Activated CD4-positive, CD25-positive, alpha-beta regulatory T cell (primary cell): Measurements from ENCODE around the gene FOS.
"Not testable (repeated sequence)": the region's sequence is repeated elsewhere in the genome, so short reads cannot be mapped to it uniquely, and the experiment has no call there.

Experiments used
- DNase-seq, 4 experiments: peaks; one replicate each; lab custom pipeline; 2025; lab: John Stamatoyannopoulos, UW

Gene FOS

DNA sequence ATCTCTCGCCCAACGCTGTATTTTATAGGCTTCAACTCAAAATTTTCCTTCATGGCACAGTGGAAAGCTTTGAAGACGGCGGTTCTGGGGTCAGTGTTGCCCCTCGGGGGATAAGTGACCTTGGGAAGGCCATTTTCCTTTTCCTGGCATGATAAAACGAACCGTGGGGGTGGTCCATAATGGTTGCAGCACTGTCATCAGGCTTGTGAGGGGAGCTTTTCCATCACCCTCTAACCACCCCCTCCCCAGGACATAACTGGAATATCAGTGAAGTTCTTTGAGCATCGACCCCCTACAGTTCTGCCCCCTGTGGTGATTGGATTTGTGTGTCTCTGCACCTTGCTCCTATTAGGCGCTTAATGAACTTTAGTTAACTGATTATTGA lies 16.0 kb downstream of the FOS start:
- DNase-seq = no peak

DNA sequence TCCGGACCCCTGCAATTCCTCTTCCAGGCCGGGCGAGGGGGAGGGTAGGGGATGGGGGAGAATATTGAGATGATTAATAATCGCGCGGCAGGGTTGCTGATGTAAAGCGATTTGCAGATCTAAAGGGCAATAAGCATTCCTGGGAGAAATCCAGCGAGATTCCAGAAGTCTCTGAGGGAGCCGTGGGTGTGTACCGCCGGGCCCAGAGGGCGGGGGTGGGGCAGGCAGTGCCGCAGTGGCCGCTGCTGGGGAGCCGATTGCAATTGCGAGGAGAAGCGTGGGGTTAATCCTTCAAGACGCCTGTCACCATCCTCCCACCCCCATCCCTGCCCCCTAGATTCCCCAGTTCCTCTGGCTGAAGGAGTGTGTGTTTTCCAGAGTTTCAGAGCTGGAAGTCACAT lies 16.4 kb downstream of the FOS start:
- no peak for DNase-seq

DNA sequence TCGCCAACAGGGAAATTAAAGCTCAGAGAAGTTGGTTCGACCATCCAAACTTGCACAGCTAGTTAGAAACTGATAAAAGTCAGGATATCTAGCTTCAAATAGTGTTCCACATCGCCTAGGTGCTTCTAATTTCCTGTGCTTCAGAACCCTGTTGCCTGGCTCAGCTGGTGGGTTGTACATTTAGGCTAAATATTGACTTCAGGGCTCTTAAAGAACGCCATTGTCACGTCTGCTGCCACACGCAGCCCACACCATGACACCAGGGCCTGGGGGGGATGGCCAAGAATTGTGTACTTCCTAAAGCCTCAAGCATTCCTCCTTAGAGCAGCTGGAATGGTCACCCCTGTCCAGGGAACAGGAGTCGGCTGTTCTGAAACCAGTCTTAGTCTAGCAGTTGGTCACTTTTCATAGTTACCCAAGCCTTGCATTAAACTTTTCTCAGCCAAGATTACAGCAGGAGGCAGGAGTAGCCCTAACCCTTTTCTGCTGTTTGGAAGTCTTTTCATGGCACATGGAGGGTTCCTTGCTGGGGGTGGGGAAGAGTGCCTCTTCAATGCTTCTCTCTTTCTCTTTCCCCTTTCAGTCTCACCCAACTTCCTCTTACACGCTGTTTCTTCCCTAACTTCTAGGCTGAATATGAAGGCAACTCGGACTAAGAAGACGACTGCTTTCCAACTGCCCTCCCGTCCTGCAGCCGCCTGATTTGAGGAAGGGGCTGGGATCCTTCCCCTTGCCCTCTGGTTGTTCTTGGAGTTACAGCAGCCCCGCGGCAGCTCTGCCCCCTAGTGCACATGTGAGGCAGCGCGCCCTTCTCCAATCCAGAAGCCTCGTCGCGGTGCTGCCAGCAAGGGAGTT lies 17.1 kb downstream of the FOS start:
- peak; percentile 46 to 68 (median 58) for DNase-seq

DNA sequence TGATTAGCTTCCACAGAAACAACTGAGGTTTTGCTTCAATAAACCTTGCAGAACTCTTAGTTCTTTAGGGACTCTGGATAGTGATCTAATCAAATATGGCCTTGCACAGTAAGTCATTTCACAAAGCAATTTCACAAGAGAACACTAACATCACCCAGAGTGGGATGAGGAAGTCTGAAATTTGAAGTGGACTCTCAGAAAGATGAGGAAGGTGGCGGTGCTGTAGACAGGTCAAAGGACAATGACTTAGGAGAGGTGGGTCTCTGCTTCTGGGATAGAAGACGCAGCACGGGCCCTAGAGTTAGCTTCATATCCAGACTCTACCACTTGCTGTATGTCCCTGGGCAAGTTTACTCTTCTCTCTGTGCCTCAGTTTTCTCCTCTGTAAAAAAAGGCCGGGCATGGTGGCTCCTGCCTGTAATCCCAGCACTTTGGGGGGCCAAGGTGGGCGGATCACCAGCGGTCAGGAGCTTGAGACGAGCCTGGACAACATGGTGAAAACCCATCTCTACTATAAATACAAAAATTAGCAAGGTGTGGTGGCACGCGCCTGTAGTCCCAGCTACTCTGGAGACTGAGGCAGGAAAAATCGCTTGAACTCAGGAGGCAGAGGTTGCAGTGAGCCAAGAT lies 18.9 kb downstream of the FOS start:
- DNase-seq = no peak

DNA sequence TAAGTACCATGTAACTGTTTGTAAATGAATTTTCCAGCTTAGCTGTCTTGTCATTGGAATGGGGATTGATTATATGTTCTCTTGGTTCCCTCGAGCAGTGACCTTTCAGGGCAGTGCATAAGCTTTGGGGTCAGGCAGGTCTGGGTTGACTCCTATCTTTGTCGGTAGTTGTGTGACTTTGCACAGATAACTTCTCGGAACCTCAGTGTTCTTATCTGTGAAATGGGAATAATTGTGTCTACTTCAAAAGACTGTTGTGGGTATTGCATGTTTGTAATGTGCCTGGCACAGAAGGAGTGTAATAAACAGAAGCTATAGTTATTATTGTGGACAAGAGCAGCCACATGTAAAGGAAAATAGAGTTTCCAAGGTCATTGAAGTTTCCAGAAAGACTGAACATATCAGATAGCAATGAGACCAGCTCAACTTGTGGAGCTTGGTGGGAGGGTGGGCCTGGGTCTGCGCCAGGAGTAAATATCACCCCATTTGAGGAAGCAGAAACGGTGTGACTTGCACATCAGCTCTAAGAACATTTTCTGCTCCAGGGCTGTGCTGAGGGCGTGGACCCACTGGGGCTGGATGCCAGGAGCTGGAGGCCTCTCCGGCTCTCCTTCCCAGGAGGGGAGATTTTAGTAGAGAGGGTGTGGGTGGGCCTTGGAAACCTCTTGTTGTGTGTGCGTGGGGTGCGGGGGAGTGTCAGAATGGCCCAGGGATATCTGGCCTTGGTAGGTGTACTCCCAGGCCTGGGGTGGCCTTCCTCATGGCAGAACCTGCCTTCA lies 19.7 kb downstream of the FOS start:
- no peak for DNase-seq

DNA sequence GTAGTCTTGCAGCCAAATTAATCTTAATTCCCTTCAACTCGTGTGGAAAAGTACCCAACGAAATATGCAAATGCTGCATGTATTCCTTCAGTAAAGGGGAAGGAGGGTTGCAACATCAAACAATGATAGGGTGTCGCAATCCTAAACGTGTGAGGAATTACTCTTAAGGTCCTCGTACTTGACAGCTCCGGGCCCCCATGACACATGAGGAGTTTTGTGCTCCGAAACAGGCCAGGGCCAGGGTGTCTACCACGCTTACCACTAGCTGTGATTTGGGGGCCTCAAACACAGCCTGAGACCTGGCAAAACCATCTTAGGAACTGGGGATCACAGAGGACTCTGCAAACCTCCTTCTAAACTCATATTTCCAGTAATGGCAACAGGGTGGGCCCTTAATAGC lies 20.4 kb downstream of the FOS start:
- no peak for DNase-seq

DNA sequence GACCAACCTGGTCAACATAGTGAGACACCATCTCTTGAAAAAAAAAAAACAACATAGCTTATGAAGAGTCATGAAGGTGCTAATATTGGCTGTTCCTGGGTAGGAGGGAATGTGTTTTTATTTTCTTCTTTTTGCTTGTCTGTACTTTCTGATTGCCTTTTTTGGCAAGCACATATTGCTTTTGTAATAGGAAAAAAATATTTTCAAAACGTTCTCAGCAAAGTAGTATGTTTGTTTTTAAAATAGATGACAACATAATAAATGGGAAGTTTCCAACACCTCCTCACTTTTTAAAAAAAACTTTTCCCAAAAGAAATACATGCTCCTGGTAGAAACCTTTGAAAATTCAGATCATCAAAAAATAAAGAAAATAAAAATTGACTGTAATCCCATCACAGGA lies 20.9 kb downstream of the FOS start:
- no peak for DNase-seq

DNA sequence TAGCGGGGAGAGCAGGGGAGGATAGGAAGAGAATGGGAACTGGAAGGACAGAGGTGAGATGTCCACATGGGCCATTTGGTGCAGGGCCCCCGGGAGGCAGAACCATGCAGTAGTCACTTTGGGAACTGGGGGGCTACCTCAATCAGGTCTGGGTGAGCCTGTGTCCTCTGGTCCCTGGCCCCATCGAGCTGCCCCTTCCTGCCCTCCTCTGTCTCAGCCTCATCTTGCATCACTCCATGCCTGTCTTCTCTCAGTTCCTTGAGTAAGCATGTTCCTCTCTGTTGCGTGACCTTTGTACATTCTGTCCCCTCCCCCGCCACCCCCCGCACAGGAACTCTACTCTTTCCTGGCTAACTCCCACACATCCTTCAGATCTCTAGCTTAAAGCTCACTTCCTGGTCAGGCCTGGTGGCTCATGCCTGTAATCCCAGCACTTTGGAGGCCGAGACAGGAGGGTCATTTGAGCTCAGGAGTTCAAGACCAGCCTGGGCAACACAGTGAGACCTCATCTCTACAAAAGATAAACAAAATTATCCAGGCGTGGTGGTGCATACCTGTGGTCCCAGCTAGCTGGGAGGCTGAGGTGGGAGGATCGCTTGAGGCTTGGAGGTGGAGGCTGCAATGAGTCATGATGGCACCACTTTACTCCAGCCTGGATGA lies 23.2 kb downstream of the FOS start:
- DNase-seq = no peak

DNA sequence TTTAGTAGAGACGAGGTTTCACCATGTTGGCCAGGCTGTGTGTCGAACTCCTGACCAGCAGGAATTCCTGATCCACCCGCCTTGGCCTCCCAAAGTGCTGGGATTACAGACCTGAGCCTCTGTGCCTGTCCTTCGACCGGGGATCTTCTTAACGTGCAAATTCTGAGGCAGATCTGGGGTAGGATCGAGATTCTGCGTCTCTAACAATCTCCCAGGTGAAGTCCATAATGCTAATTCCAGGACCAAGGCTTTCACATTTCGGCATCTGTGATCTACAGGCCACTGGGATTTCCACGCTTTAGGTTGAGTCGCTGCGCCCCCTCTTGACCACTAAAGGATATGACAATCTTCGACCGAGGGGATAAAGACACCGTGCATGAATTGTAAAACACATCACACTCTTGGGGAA lies 24.8 kb downstream of the FOS start:
- peak in 3 of 4 experiments; percentile 21 to 26 (median 24) for DNase-seq

DNA sequence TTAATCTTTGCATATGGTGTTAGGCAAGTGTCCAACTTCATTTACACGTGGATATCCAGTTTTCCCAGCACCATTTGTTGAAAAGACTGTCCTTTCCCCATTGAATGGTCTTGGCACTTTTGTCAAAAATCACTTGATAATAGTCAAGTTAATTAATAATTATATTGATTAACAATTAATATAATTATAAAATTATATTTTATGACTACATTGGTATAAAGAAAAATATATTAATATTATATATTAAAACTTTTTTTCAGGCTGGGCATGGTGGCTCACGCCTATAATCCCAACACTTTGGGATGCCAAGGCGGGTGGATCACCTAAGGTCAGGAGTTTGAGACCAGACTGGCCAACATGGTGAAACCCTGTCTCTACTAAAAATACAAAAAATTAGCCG lies 27.8 kb downstream of the FOS start:
- DNase-seq = not testable (repeated sequence)

DNA sequence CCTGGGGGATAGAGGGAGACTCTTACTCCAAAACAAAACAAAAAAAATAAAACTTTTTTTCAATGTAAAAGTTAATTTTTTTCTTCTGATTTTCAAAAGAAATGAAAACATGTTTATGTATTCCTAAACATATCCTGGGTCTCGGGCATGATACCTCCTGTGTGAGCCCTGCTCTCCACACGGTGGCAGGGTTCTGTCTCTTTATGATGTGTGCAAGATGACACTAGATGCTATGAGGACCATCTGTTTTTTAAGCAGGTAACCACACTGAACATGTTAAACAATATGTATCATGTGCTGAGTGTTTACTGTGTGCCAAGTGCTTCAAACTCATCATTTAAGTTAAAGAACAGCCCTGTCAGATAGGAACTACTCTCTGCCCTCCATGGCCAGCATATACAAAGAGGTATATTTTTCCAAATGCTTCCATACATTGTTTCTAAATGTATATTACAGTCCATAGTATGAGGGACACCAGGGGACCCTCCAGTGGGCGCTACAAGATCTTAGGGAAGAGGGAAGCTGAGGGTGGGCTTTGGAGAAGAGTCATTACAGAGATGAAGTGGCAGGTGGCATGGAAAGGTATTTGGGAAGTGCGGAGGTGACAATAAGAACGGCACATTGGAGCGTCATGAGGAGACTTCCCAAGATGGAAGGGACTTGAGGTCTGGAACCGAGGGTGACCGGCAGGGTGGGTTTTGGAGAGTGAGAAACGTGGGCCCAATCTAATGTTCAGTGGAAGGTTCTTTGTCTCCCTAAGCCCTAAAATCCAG lies 28.5 kb downstream of the FOS start:
- no peak for DNase-seq

DNA sequence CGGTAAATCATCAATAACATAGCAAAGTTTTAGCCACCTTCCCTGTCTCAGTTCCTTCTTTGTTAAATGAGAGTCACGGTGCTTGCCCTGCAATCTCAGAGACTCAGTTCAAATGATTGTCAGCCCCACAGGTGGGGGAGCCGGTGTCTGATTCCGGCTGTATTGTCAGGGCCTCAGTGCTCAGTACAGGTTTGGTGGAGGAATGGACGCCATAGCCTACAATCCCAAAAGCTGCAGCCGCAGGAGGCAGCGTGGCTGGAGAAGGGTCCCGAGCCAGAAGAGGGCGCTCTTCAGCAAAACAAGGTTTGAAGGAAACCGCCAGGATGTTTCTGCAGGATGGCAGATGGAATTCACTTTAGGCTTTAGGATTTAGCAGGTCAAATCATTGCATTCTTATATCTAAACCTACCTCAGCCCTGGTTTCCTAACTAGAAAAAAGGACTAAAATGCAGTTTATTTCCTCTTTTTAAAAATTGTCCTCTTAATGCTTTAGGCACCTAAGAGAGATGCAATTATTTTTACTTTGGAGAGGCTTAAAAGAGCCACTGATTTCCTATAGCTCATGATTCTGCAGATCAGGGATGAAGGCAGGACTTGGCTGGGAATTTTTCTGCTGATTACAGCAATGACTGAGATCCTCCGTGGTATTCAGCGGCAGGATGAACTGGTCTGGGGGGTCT lies 29.2 kb downstream of the FOS start:
- DNase-seq = peak; percentile 33 to 58 (median 47)

DNA sequence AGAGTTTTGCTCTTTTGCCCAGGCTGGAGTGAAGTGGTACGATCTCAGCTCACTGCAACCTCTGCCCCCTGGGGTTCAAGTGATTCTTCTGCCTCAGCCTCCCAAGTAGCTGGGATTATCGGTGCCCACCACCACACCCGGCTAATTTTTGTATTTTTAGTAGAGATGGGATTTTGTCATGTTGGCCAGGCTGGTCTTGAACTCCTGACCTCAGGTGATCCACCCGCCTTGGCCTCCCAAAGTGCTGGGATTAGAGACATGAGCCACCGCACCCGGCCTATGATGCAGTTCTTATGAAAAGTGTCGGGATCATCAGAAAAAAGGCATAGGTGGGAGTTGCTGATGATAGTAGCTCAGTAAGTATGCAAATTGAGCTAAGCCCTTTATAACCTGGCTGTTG lies 30.4 kb downstream of the FOS start:
- DNase-seq = not testable (repeated sequence)

DNA sequence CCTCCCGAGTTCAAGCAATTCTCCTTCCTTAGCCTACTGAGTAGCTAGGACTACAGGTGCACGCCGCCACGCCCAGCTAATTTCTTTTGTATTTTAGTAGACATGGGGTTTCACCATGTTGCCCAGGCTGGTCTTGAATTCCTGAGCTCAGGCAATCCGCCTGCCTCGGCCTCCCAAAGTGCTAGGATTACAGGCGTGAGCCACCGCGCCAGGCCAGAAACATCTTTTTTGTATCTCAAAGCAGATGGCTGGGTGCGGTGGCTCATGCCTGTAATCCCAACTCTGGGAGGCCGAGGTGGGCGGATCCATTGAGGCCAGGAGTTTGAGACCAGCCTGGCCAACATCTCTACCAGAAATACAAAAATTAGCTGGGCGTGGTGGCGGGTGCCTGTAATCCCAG lies 30.9 kb downstream of the FOS start:
- DNase-seq = not testable (repeated sequence)

DNA sequence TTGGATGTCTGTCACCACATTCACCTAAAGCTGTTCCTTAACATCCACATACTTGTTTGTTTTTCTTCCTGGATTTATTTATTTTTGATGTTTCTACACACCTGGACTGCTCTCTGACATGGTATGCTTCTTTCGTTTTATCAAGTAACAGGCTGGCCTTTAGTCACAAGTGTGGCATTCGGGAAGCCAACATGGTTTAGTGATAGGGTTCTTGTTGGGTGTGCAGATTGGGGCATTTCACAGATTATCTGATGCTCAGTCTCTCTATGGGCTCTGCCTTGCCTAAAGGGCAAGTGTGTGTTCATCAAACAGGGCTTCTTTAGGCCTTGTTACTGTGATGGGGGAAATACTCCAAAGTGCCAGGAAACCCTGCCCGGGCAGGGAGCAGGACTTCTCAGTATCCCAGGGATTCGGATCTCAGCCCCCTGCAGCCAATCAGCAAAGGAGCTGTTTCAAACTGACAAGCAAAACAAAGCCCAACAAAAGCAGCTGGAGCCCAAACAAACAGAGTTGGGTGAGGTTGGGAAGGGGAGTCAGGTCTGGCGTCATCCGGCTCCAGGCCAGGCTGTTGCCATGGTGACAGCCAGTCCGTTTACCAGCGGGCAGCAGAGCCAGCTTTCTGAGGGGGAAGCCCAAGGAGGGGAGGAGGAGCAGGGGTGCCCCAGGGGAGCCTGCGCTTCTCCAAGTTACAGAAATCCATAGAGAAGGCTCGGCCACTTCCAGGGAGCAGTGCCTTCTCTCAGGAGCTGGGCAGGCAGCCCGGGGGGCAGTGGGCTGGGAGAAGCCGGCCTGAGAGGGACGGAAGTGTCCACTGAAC lies 31.9 kb downstream of the FOS start:
- no peak for DNase-seq

DNA sequence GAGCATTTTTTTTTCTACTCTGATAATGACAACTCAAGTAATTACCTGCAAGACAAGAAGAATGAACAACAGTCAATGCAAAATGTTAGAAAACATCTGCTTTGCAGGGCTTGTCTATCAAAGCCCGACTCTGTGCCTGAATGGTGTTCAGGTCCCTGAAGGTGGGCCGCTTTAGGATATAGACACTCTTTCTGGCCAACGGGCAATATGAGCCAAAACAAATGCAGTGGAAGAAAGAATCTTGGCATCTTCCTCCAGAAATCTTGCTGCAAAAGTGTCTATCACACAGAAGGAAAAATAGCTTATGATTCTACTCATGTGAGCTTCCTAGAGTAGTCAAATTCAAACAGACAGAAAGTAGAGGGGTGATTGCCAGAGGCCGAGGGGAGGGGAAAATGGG lies 32.7 kb downstream of the FOS start:
- no peak for DNase-seq

DNA sequence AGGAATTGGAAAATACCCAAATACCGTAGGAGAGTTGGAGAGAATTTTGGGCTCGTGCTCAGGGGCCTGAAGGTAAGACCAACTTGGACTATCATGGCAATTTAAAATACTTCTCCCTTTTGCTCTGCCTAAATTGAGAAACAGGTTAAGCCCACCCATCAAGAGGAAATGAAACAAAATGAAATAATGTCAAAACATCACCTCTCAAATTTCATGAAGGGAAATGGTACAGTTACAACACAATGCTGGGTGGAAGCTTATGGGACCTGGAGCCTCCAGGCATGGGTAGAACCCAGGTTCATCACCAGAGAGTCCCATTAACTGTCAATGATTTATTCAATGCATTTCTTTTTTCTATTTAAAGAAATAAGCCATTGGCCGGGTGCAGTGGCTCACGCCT lies 33.7 kb downstream of the FOS start:
- no peak for DNase-seq

DNA sequence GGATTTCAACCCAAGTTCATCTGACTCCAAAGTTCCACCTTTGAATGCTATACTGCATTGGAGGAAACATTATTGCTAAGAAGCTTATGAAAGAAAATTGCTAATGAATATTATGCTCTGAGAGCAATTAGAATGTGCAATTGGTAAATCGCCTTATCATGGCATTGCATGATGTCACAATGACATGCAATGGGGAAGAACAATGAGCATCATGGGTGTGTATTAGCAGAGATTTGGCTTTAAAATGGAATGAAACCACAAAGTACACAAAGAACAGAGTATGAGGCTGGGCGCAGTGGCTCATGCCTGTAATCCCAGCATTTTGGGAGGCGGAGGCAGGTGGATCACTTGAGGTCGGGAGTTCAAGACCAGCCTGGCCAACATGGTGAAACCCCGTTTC lies 34.7 kb downstream of the FOS start:
- DNase-seq = no peak

DNA sequence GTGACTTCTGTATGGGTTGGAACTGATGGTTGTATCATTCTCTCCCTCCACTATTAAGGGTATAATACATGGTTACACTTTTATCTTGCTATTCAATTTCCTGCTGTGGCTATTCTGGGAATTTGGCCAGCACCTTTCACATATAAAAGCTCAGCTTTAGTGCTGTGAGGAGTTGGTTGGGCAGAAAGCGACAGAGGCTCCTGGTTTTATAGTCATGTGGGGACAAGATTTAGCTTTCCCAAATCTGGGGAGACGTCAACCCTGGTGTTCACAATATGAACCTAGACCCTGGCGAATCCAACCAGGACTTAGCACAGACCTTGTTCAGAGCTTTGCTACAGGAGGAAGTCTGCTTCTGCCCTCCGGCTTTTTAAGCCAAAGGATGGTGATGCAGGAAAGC lies 36.5 kb downstream of the FOS start:
- no peak for DNase-seq

DNA sequence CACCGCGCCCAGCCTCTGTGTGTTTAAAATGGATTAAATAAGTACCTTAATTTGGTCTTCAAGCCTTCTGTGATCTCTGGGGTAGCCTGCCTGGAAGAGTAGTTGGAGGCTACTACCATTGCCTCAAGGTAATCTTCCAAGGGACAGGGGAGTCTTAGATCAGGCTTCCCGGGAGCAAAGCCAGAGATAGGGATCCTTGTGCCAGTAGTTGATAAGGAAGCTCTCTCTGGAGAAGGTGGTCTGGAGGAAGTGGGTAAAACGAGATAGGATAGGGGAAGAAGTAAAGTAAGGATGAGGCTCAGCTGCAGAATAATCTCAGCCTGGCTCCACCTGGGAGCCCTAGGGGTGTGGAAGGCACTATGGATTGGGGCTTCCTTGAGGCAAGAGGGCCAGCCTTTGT lies 38.5 kb downstream of the FOS start:
- DNase-seq = no peak
